K562 (cell line): ENCODE measurements around the gene DNMBP. TPM values are rescaled to one million over a fixed set of nuclear protein-coding genes. Genes with fewer than 3 reads are reported as not detected.

Experiments used
- ATAC-seq: fragments of 200-7000 bp; cut with Tn5 transposase; 3 replicates; pipeline ENCODE4 v1.9.1; 2020; ENCODE audit warnings: moderate library complexity
- BruUV-seq: library from RNA; stranded (reverse); fragments of 400-500 nt; replicated peaks from 2 replicates; lab custom pipeline; 2021; lab: Mats Ljungman, UMichigan
- CTCF ChIA-PET: fragments of 300-600 bp; formaldehyde crosslinking; extraction: SDS; loops from one replicate; lab custom pipeline; 2021; ENCODE audit warnings: low intra/inter-chr PET ratio; lab: Yijun Ruan, JAX
- POLR2A ChIA-PET: fragments of 300-600, 350-650 bp; sonication (Branson Sonifier 250); formaldehyde crosslinking; extraction: SDS; loops from one replicate; lab custom pipeline; 2021; ENCODE audit warnings: antibody characterized with exemption, inconsistent platforms; lab: Yijun Ruan, JAX
- DNase-seq, 4 experiments: peaks; one replicate each; pipeline versions ENCODE4 v3.0.0 to v3.0.0-alpha.2; 2011 to 2018; ENCODE audit warnings: low spot score in 3 of 4, mixed read lengths in 3 of 4; ENCODE audit errors: extremely low read depth in 1 of 4
- FAIRE-seq: peaks from 2 replicates; lab custom pipeline; 2011; peaks lifted over from hg19 to GRCh38; lab: Jason Lieb, UNC
- H2AFZ ChIP-seq: 2 replicates; pipeline ENCODE4 v1.6.0; 2011; ENCODE audit warnings: low read depth, low read length, control low read depth, inconsistent platforms
- H3K27ac ChIP-seq: fragments of 200-600 bp; 3 replicates; pipeline ENCODE4 v1.8.0; 2011; ENCODE audit warnings: low read depth, mild to moderate bottlenecking, control low read depth, inconsistent platforms, low read length, moderate library complexity, mixed read lengths; ENCODE audit errors: extremely low read depth
- H3K27me3 ChIP-seq, 2 experiments: fragments of 300-600 bp in 1 of 2; 2 replicates in 1 of 2; 3 replicates in 1 of 2; pipeline versions ENCODE4 v1.6.0 to v1.8.0; 2011; ENCODE audit warnings: inconsistent platforms in 2 of 2, low read length in 2 of 2, mild to moderate bottlenecking in 1 of 2, mixed read lengths in 1 of 2, moderate library complexity in 1 of 2; ENCODE audit not compliant: control insufficient read depth in 2 of 2, insufficient read depth in 2 of 2
- H3K36me3 ChIP-seq: fragments of 300-600 bp; 3 replicates; pipeline ENCODE4 v1.8.0; 2011; ENCODE audit warnings: mild to moderate bottlenecking, low read length, inconsistent platforms; ENCODE audit not compliant: control insufficient read depth, insufficient read depth
- H3K4me1 ChIP-seq, 2 experiments: fragments of 200-600 bp in 1 of 2; replicated peaks in 1 of 2; 2 replicates in 1 of 2; 3 replicates in 1 of 2; pipeline versions ENCODE4 v1.5.1 to v1.8.0; 2011; ENCODE audit warnings: inconsistent platforms in 2 of 2, low read length in 2 of 2, mild to moderate bottlenecking in 1 of 2, mixed read lengths in 1 of 2, moderate library complexity in 1 of 2; ENCODE audit not compliant: control insufficient read depth in 2 of 2, insufficient read depth in 2 of 2
- H3K4me2 ChIP-seq: 2 replicates; pipeline ENCODE4 v1.6.1; 2011; ENCODE audit warnings: low read length, control low read depth, inconsistent platforms, mixed read lengths; ENCODE audit not compliant: insufficient read depth
- H3K4me3 ChIP-seq: fragments of 200-600 bp; sonication (generic), shearing (Covaris generic); 2 replicates; pipeline ENCODE4 v1.5.1; 2016; ENCODE audit warnings: control low read depth, inconsistent platforms
- H3K79me2 ChIP-seq: fragments of 200-600 bp; 3 replicates; pipeline ENCODE4 v1.8.0; 2011; ENCODE audit warnings: low read length, inconsistent platforms; ENCODE audit not compliant: control insufficient read depth, insufficient read depth
- H3K9ac ChIP-seq, 2 experiments: 2 replicates each; pipeline versions ENCODE4 v1.6.0 to v1.6.1; 2011; ENCODE audit warnings: low read depth in 2 of 2, low read length in 2 of 2, control low read depth in 1 of 2, inconsistent platforms in 1 of 2, mild to moderate bottlenecking in 1 of 2, mixed read lengths in 1 of 2; ENCODE audit not compliant: insufficient read depth in 1 of 2
- H3K9me1 ChIP-seq: one replicate; pipeline ENCODE4 v1.6.0; 2011; ENCODE audit warnings: inconsistent platforms, mild to moderate bottlenecking, low read length, moderate library complexity; ENCODE audit not compliant: control insufficient read depth, insufficient read depth
- H3K9me3 ChIP-seq: replicated peaks from 2 replicates; pipeline ENCODE4 v1.5.1; 2011; ENCODE audit warnings: low read depth, low read length, inconsistent platforms; ENCODE audit not compliant: control insufficient read depth, insufficient read depth
- H4K20me1 ChIP-seq: replicated peaks from 2 replicates; pipeline ENCODE4 v1.6.1; 2011; ENCODE audit warnings: low read length, inconsistent platforms, mixed read lengths; ENCODE audit not compliant: control insufficient read depth, insufficient read depth
- ARNT ChIP-seq, 2 experiments: fragments of 450-650 bp; IDR thresholded peaks; 2 replicates each; pipeline ENCODE4 v1.6.1; 2016; ENCODE audit warnings: mild to moderate bottlenecking in 1 of 2
- ATF1 ChIP-seq, 2 experiments: fragments of 450-650 bp in 1 of 2; IDR thresholded peaks; 2 replicates each; pipeline ENCODE4 v1.6.1; 2016; ENCODE audit warnings: missing compliant biosample characterization in 1 of 2, missing genetic modification characterization in 1 of 2
- KAT2B ChIP-seq: IDR thresholded peaks from one replicate; pipeline ENCODE4 v1.6.1; 2012; ENCODE audit warnings: low read depth, mild to moderate bottlenecking, control low read depth, inconsistent platforms, low read length, moderate library complexity
- MBD2 ChIP-seq: sonication (generic); IDR thresholded peaks from 2 replicates; pipeline ENCODE4 v1.6.1; 2016; ENCODE audit warnings: low read depth, borderline replicate concordance
- NCOA1 ChIP-seq: fragments of 450-650 bp; IDR thresholded peaks from 2 replicates; pipeline ENCODE4 v1.6.1; 2016; ENCODE audit warnings: low read depth
- SP1 ChIP-seq: sonication (generic); formaldehyde crosslinking; IDR thresholded peaks from 2 replicates; pipeline ENCODE4 v1.8.1; 2022; ENCODE audit warnings: mild to moderate bottlenecking, missing genetic modification reagents
- TAF7 ChIP-seq: fragments of 450-650 bp; IDR thresholded peaks from 2 replicates; pipeline ENCODE4 v1.6.1; 2016; ENCODE audit warnings: missing genetic modification characterization, missing compliant biosample characterization
- TFAM ChIP-seq: fragments of 250-450 bp; sonication (Bioruptor Pico); conservative IDR thresholded peaks from 2 replicates; pipeline ENCODE4 v1.5.0; 2021; ENCODE audit warnings: mild to moderate bottlenecking, moderate library complexity
- U2AF2 ChIP-seq: fragments of 200-400 bp; formaldehyde crosslinking; optimal IDR thresholded peaks from 2 replicates; pipeline ENCODE3; 2017; ENCODE audit warnings: low read depth, mild to moderate bottlenecking, low read length
- YY1 ChIP-seq, 3 experiments: IDR thresholded peaks; 2 replicates each; pipeline ENCODE4 v1.6.1; 2011; ENCODE audit warnings: low read length in 2 of 3, mild to moderate bottlenecking in 2 of 3, moderate library complexity in 2 of 3, borderline replicate concordance in 1 of 3, control low read depth in 1 of 3, low read depth in 1 of 3; ENCODE audit not compliant: insufficient read depth in 3 of 3, insufficient replicate concordance in 2 of 3, control insufficient read depth in 1 of 3, insufficient read length in 1 of 3; ENCODE audit errors: extremely low read depth in 1 of 3
- ZFP30 ChIP-seq: fragments of 250-450 bp; sonication (Bioruptor Pico); IDR thresholded peaks from 2 replicates; pipeline ENCODE4 v1.8.0; 2022; ENCODE audit warnings: moderate library complexity, mild to moderate bottlenecking, inconsistent platforms, borderline replicate concordance
- ZNF133 ChIP-seq: fragments of 250-450 bp; sonication (Bioruptor Pico); IDR thresholded peaks from 2 replicates; pipeline ENCODE4 v1.4.0; 2020; ENCODE audit warnings: mild to moderate bottlenecking
- ZNF316 ChIP-seq: fragments of 450-650 bp; IDR thresholded peaks from 2 replicates; pipeline ENCODE4 v1.6.1; 2016
- WGBS: fragments of 100-300 bp; shearing (Covaris generic); methylation state at CpG from one replicate; pipeline ENCODE4 v1.1.6; 2016; ENCODE audit warnings: low coverage, mixed read lengths; ENCODE audit not compliant: insufficient coverage; ENCODE audit errors: missing lambda C conversion rate; 5-methylcytosine and 5-hydroxymethylcytosine counted together
- in situ Hi-C: fragments of 300-500 bp; cut with MboI; formaldehyde crosslinking; loops from 4 replicates; pipeline ENCODE4 v1.15.0; 2018; ENCODE audit warnings: inconsistent platforms, mixed read lengths
- intact Hi-C: fragments of 100-400 bp; cut with micrococcal nuclease; formaldehyde crosslinking; loops from 2 replicates; pipeline ENCODE4 v1.14.2; 2022
- polyA plus RNA-seq, 8 experiments: library from polyadenylated mRNA; depleted of rRNA in 4 of 8; stranded (reverse) in 5 of 8; unstranded in 3 of 8; fragments of >200 nt; fragmentation: Nextera tagmentation in 2 of 8; fragmentation: Illumina TruSeq in 1 of 8; extraction: Ambion mirVana in 2 of 8; extraction: Trizol in 1 of 8; gene quantifications; 2 replicates each; pipeline versions ENCODE4 v1.2.1 to v1.2.3, GENCODE V29; 2011 to 2014; ENCODE audit warnings: inconsistent platforms in 1 of 8, missing spikeins in 1 of 8
- total RNA-seq, 7 experiments: library from RNA; depleted of rRNA in 6 of 7; stranded (reverse); fragments of >200 nt in 6 of 7; fragmentation: Illumina TruSeq in 2 of 7; extraction: Trizol in 2 of 7; gene quantifications; 2 replicates each; pipeline versions ENCODE4 v1.2.1 to v1.2.3, GENCODE V29; 2011 to 2021; ENCODE audit warnings: low replicate concordance in 1 of 7
- TF ChIP-seq, protein P1 (sequence below): sonication (generic); formaldehyde crosslinking; IDR thresholded peaks from 2 replicates; pipeline ENCODE4 v1.8.0; 2022; ENCODE audit warnings: mild to moderate bottlenecking, missing genetic modification reagents
- TF ChIP-seq, protein P2 (sequence below): sonication (generic); formaldehyde crosslinking; IDR thresholded peaks from 2 replicates; pipeline ENCODE4 v1.5.0; 2020; ENCODE audit warnings: missing genetic modification reagents

The DNMBP gene
- total and polyA plus RNA-seq, 9 of the 15 experiments (the other 6 are each of a cell fraction or from before 2014, with no cell fraction given) = 0.83 to 3.7 (median 2.2) TPM

DNA sequence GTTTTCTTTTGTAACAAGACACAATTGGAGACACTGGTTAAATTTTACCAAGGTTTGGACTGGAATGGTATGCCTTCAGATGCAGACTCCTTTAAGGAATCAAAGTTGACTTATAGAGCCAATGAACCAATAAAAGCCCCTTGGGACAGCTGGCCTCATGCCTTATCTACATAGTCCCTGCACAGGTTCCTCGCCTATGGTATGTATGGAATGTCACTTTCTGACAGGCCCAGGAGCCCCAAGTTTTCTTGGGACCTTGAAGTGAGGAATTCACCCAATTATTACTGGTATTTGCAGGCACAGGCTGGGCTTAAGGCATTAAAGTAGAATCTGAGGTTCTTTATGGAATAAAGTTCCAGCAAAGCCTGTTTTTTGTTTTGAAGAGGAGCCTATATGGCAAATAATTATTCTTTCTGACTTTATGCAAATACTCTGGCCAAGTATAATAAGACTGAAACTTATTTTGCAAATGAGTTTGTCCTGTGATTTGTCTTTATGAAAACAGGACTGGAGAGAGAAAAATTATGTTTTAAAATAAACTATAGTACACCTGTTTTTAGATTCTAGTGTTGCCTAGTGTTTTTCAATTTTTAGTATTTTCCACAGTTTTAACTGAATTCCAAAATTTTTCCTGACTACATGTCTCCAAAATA is 24.1 kb upstream of the DNMBP start (continued):
- TF ChIP-seq, protein P1, sequence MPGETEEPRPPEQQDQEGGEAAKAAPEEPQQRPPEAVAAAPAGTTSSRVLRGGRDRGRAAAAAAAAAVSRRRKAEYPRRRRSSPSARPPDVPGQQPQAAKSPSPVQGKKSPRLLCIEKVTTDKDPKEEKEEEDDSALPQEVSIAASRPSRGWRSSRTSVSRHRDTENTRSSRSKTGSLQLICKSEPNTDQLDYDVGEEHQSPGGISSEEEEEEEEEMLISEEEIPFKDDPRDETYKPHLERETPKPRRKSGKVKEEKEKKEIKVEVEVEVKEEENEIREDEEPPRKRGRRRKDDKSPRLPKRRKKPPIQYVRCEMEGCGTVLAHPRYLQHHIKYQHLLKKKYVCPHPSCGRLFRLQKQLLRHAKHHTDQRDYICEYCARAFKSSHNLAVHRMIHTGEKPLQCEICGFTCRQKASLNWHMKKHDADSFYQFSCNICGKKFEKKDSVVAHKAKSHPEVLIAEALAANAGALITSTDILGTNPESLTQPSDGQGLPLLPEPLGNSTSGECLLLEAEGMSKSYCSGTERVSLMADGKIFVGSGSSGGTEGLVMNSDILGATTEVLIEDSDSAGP = no peak
- TF ChIP-seq YY1 (IDR thresholded peaks at IDR 0.05; ENCODE audit: borderline replicate concordance in 1 of 3, control insufficient read depth in 1 of 3, extremely low read depth in 1 of 3, insufficient read depth in 3 of 3, insufficient read length in 1 of 3, insufficient replicate concordance in 2 of 3, low read depth in 1 of 3, low read length in 2 of 3) = no peak

DNA sequence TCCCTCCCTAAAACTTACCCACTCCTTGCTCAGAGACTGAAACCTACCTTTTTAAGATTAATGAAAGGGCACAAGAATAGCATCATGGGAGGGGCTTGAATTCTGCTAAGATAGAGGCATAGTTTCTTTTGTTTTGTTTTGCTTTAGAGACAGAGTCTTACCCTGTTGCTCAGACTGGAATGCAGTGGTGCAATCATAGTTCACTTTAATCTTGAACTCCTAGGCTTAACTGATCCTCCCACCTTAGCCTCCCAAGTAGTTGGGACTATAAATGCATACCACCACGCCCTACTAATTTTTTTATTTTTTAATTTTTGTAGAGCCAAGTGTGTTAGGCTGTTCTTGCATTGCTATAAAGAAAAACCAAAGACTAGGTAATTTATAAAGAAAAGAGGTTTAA is 17.7 kb upstream of the DNMBP start:
- Histone ChIP-seq H3K79me2 (no peaks in the 10 kb centered on the region), H4K20me1 (no peaks in the 10 kb centered on the region), H3K27ac (no peak overlapping the region), H3K4me2 (no peak overlapping the region), H3K9me3 (peaks cover 3% of the 10 kb centered on the region; the same call in 1 of the 2 replicates), H3K27me3 (peaks cover 0 to 9% of the 10 kb centered on the region in 2 experiments; a peak in 3 of 5 replicates), H3K4me1 (no peaks in the 10 kb centered on the region; a peak in 1 of 5 replicates), H3K9ac (no peak overlapping the region), H3K36me3 (no peaks in the 10 kb centered on the region), H2AFZ (no peak overlapping the region), H3K4me3 (no peak overlapping the region), H3K9me1 (no peaks in the 10 kb centered on the region)
- ATAC-seq (no peak), FAIRE-seq (no peak), DNase-seq (no peak)
- intact Hi-C loops = no loop called here
- ChIA-PET CTCF (no interaction called here), POLR2A (no interaction called here)
- no TSS peak for BruUV-seq
- in situ Hi-C loops = no loop called here
- WGBS = 0% methylated on average over 1 of the region's 1 CpG
- TF ChIP-seq TAF7 (tag) (no peak), MBD2 (no peak), ATF1 (CRISPR knock-in tag; IDR thresholded peaks at IDR 0.05) (no peak), ATF1 (tag; IDR thresholded peaks at IDR 0.05) (no peak), ZNF133 (CRISPR knock-in tag) (no peak), SP1 (CRISPR knock-in tag) (no peak), ZFP30 (no peak), TFAM (CRISPR knock-in tag) (no peak), KAT2B (no peak), NCOA1 (no peak), ZNF316 (no peak), ARNT (IDR thresholded peaks at IDR 0.05) (no peak), U2AF2 (no peak)
- TF ChIP-seq, protein P2, sequence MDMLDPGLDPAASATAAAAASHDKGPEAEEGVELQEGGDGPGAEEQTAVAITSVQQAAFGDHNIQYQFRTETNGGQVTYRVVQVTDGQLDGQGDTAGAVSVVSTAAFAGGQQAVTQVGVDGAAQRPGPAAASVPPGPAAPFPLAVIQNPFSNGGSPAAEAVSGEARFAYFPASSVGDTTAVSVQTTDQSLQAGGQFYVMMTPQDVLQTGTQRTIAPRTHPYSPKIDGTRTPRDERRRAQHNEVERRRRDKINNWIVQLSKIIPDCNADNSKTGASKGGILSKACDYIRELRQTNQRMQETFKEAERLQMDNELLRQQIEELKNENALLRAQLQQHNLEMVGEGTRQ (CRISPR knock-in tag) = no peak
